Frontal cortex (tissue), 4 donors: ENCODE measurements around the gene GABARAPL2. TPM values are rescaled to one million over a fixed set of nuclear protein-coding genes. Genes with fewer than 3 reads are reported as not detected.

Experiments
- DNase-seq, 2 donors: peaks; one replicate each; pipeline ENCODE4 v3.0.0; 2012; ENCODE audit warnings: low spot score in 2 of 2
- FAIRE-seq: peaks from 2 replicates; lab custom pipeline; 2012; peaks lifted over from hg19 to GRCh38; lab: Jason Lieb, UNC
- total RNA-seq: library from RNA; depleted of rRNA; stranded (reverse); fragments of >200 nt; gene quantifications from one replicate; pipeline ENCODE4 v1.2.3, GENCODE V29; 2014
- donor health status: control.
- donor health status: control.
- donor health status: control.

Gene GABARAPL2
- total RNA-seq, 1 donor from 2014 or later: 96.6 TPM

- FAIRE-seq: no peak
- peak in 1 of 2 donors; percentile 51 for DNase-seq
Measured at GRCh38 chr16:75550211-75550662, 15.9 kb upstream of the GABARAPL2 start.

DNA sequence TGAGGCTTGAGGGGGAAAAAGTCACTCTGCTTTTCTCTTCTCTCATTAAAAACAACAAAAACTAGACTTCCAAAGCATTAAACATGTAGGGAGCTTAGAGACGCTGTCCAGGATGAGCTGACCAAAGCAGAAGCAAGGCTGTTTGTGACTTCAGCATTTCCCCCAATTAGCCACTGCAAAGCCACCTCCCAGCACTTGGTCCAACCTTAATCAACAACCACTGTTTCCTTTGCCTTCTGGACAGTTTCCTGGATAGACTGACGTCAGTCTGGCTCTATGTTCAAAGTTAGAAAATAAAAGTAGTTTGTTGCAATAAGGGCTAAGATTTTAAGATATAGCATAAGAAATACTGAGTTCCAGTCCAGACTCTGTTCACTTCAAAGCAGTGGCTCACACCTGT, 13.2 kb upstream of the GABARAPL2 start:
- DNase-seq: no peak
- FAIRE-seq: no peak

GRCh38 chr16:75555213-75555706, 10.9 kb upstream of the GABARAPL2 start:
- FAIRE-seq (no peak), DNase-seq (peak; percentile 72 to 75)

- DNase-seq (peak; percentile 92 to 93), FAIRE-seq (no peak)
Measured at GRCh38 chr16:75555707-75556430, 10.3 kb upstream of the GABARAPL2 start, which contains the start of gene TMEM231. TSS of gene TMEM231 (minus strand) at chr16:75556252. CDS start at chr16:75556209, 43 bp downstream.

GRCh38 chr16:75556431-75556950, 9.7 kb upstream of the GABARAPL2 start:
- DNase-seq (no peak), FAIRE-seq (no peak)

DNA sequence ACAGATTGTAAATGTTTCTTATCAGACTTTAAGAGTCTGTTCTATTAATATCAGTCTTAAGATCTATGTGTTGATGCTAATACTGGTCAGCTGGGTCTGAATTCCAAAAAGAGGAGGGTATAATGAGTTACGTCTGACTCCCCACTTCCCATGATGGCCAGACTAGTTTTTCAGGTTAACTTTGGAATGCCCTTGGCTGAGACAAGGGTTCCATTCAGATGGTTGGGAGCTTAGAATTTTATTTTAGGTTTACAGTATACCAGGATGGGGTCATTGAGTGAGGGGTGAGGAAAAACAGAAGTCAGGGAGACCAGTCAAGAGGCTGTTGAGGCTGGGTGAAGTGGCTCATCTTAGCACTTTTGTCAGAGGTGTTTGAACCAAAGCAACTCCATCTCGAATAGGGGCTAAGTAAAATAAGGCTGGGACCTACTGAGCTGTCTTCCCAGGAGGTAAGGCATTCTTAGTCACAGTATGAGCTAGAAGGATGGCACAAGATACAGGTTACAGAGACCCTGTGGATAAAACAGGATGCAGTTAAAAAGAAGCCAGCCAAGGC, 7.3 kb upstream of the GABARAPL2 start:
- FAIRE-seq: no peak

DNA sequence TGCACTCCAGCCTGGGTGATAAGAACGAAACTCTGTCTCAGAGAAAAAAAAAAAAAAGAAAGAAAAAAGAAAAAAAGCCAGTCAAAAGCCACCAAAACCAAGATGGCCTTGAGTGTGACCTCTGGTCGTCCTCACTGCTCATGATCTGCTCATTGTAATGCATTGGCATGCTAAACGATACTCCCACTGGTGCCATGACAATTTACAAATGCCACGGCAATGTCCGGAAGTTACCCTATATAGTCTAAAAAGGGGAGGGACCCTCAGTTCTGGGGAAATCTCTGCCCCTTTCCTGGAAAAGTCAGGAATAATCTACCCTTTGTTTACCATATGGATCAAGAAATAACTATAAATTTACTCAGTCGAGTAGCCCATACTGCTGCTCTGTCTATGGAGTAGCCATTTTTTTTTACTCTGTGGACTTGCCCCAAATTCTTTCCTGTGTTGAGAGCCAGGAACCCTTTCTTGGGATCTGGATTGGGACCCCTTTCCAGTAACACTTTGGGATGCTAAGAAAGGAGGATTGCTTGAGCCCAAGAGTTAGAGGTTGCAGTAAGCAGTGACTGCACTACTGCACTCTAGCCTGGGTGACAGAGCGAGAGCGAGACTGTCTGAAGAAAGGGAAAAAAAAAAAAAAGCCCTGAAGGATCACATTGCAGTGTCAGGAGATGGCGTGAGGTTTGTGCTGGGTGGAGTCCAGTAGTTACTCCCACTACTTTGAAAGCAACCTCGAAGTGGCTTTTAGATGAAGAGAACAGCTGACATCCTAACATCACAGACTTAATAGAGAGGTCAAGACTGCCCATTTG, 6.4 kb upstream of the GABARAPL2 start:
- no peak for DNase-seq
- no peak for FAIRE-seq

More for the DNA sequence above, 7.3 kb upstream of the GABARAPL2 start:
- no peak for DNase-seq

DNA sequence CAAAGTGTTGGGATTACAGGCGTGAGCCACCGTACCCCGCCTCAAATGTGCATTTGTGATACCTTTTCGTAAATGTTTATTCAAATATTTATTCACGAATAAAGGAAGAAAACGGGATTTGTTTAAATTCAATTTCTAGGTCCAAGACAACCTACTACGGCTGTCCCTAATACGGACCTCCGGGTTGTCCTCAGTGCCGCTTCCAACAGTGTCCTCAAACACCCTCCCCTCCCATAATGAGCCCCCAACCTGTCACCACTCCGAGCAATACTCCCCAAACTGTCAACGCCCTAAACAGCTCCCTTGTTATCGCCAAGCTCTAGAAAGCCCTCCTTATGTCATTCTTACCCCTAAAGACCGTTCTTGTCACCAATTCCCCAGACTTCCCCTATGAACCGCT, 539 bp upstream of the GABARAPL2 start:
- FAIRE-seq (no peak), DNase-seq (no peak)

DNA sequence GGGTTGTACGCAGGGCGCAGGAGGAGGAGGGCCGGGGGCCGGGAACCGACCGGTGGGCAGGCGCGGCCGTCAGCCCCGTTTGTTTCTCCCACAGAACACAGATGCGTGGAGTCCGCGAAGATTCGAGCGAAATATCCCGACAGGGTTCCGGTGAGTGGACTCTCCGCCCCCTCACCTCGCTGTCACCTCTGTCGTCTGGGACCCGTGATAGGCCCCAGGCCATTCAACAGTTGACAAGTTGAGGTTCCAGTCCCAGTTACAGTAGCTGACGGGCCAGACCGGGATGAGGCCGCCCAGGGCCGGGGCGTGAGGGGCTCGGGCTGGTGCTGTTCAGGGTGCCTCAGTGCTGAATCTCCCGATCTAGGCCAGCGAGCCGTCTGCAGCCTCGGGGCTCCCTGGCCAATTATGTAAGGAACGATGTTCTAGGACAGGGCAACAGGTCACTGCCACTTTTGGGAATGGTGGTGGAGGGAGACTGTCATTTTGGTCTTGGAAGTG, 628 bp downstream of the GABARAPL2 start:
- FAIRE-seq: no peak

GRCh38 chr16:75567911-75568310, 1.7 kb downstream of the GABARAPL2 start:
- DNase-seq (no peak), FAIRE-seq (no peak)

More for the DNA sequence above, 628 bp downstream of the GABARAPL2 start:
- DNase-seq: no peak

DNA sequence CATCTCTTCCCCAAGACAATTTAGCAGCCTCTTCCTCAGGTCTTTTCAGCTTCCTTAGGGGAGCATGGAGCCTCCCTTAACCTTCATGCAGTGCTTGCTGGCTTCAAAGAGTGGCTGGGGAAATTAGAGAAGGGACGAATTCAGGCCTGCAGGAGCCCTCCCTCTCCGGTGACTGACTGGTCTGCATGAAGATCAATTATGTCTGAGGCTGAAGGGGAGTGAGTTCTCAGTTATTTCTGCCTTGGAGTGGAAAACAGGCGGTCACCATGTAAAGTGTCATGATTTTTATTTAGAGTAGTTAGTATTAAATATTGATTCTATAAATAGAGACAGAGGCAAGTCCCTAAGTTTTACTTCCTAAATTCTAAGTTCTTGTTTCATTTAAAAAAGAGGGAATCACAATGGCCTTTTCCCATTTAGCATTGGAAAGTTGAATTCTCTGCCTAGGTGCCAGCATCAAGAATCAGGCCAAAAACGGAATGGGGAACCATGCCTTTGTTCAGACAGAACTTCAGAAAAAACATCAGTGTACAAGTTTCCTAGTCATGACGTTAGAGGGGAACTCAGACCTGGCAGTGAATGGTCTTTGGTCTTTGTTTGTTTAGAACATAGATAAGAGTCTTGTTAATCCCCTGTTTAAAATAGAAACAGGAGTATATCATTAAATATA, 4.4 kb downstream of the GABARAPL2 start:
- no peak for DNase-seq
- FAIRE-seq: no peak

- FAIRE-seq: no peak
- DNase-seq: no peak
Measured at GRCh38 chr16:75572864-75573542, 6.8 kb downstream of the GABARAPL2 start.

DNA sequence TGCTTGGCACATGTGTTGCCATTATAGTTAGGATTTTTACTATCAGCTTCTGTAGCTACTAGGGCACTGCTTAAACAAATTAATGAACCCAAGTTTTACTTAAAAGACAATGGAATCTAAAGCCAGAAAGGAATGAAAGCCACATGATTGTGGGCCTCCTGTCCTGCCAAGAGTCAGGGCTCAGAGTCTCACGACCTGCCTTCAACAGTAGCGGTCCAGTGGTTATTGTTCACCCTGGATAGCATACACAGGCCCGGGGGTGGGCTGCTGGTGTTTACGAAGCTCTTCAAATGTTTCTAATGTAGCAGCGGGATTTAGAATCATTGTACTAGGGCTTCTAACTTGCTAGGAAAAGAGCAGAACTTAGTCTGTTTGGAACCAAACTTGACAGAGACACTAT, 7.8 kb downstream of the GABARAPL2 start:
- no peak for FAIRE-seq
- no peak for DNase-seq

GRCh38 chr16:75575958-75576357, 9.8 kb downstream of the GABARAPL2 start:
- FAIRE-seq: no peak

DNA sequence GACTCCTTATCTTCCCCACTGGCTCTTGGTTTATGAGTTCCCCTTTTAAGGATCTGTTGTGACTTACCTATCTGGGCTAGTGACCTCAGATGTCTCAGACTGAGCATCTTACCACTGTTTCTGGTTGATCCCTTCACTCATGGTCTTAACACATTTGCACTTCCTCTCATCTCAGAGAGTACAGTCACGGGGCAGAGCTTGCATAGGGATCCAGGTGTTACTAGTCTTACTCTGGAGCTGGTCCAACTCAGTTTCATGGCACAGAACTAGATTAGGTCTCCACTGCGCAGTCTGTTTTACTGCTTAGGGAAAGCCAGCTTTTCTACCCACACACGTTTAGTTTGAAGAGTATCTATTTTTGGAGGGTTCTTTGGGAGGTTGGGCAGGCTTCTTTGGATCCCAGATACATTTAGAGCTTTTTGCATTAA, 10.2 kb downstream of the GABARAPL2 start:
- no peak for DNase-seq
- no peak for FAIRE-seq

More at GRCh38 chr16:75575958-75576357, 9.8 kb downstream of the GABARAPL2 start:
- no peak for DNase-seq

DNA sequence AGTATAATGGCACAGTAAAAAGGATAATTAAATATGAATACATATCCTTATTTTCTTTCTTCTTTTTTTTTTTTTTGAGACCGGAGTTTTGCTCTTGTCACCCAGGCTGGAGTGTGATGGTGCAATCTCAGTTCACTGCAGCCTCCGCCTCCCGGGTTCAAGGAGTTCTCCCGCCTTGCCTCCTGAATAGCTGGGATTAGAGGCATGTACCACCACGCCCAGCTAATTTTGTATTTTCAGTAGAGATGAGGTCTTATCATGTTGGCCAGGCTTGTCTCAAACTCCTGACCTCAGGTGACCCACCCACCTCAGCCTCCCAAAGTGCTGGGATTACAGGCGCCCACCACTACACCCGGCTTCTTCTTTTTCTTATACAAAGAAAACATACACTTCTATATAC, 12.0 kb downstream of the GABARAPL2 start:
- no peak for DNase-seq

DNA sequence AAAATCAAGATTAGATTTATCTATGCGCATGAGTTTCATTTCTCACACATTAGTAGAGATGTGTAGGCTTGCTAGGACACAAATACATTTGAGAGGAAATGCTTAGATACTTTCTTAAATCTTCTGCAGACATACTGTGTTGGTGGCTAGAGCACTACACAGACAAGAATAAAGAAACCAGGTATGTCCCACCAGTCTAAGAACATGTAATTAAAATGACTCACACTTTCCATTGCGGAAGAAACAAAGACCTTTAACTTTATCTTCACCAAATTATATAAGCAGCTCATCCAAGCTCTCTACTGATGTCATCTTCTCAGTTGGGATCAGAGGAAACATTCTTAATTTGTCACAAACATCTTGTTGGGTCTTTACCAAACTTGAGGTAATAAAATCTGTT, 12.5 kb downstream of the GABARAPL2 start:
- FAIRE-seq (no peak), DNase-seq (no peak)

More for the DNA sequence above, 12.0 kb downstream of the GABARAPL2 start:
- FAIRE-seq: no peak

GRCh38 chr16:75579281-75579834, 13.2 kb downstream of the GABARAPL2 start:
- FAIRE-seq (no peak), DNase-seq (no peak)

GRCh38 chr16:75584108-75584507, 17.9 kb downstream of the GABARAPL2 start:
- no peak for FAIRE-seq

More at GRCh38 chr16:75584108-75584507, 17.9 kb downstream of the GABARAPL2 start:
- no peak for DNase-seq
